CD4-positive, alpha-beta T cell treated with Interleukin-10 for 1 hour (primary cell): ENCODE measurements around the gene RNF113B.

ENCODE experiments used
- DNase-seq: peaks from one replicate; pipeline ENCODE4 v3.0.0-alpha.2; 2020

RNF113B gene

DNA sequence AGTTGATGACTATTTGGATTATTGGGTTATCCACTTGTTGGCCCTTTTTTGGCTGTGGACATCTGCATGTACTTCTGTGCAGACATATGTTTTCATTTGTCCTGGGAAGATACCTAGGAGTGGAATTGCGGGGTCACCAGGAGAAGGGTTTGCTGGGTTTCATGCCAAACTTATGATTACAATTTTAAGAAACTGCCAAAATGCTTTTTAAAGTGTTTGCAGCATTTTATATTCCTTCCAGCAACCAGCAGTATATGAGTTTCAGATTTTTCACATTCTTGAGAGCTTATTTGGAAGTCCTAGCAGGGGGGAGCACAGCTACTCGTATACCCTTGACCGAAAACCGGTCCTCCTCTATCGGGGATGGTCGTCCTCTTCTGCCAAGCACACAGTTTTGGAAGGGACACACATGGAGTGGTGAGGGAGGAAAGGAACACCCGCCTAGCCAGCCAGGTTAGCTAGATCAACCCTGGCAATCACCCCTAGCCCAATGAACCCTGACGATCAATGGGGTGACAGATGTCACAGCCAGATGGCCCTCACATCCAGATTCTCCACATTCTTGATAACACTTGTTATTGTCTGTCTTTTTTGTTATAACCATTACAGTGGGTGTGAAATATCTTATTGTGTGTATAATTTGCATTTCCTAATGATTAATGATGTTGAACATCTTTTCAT is 26.7 kb upstream of the RNF113B start:
- DNase-seq: no peak

DNA sequence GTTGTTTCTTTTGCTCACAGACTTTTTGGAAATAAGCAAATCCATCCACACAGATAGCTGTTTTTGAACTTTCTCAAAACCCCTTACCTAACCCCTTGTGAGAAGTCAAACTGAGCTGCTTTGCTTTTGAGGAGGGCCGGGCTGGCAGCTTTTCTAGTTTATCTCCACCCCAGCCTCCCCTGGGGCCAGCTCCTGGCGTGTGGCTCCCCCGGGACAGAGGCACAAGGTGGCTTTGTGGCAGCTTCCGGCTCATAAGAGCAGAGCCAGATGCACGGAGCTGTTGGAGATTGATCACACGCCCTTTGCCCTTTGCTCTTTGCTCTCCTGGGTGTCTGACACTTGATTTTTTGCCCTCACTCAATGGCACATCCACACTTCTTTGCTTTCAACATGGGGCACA is 24.9 kb upstream of the RNF113B start:
- DNase-seq: no peak

DNA sequence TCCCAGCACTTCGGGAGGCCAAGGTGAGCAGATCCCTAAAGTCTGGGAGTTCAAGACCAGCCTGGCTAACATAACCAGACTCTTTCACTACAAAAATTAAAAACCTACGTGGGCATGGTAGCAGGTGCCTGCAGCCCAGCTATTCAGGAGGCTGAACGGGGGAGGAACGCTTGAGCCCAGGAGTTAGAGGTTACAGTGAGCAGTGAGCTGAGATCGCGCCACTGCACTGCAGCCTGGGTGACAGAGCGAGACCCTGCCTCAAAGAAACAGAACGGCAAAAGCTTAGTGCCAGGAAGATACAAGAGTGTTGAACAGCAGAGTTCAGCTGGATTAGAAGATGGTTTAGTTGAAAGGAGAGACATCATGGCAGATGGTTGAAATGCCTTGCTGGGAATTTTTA is 24.1 kb upstream of the RNF113B start:
- DNase-seq: no peak

DNA sequence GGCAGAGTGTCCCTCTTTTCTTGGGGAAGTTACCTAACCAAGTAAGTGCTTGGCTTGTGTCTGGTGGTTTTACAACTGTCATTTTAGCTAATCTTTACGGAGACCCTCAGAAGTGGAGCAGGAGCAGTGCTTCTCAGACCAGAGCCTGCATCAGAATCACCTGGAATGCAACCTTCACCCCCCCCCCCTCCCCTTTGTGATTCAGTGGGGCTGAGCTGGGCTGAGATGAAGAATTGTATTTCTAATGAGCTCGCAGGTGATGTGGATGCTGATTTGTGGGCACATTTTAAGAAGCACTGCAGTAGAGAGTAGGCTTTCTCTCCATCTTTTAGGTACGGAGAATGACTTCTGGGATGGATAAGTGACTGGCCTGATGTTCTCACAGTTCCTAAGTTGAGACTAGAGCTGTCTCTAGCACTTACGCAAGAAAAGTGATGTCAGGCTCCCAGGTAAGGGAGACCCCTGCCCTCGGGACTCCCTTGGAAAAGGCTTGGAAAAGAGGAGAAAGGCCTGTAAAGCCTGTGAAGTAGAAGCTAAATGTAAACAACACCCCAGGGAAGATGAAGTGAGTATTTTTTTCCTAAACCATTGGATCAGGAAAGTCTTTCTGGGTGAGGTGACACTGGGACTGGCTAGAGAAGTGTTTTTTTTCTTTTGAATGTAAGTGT is 23.3 kb upstream of the RNF113B start:
- DNase-seq: no peak

DNA sequence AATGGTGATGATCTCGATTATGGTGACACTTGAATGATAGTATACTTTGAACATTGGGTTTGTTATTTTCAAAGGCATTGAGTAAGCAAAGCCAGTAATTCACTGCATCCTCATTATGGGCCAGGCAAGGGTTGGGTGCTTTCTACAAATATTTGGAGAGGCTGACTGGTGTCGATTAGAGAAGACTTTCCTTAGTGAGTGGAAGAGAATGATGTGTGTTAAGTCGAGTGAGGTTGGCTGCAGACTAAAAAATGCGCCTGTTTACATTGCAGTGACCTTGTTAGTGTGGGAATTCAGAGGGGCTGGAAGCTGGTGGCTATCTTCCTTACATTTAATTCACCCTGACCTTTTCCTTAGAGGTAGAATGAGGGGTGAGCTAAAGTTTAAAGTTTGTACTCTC is 22.4 kb upstream of the RNF113B start:
- DNase-seq: no peak

DNA sequence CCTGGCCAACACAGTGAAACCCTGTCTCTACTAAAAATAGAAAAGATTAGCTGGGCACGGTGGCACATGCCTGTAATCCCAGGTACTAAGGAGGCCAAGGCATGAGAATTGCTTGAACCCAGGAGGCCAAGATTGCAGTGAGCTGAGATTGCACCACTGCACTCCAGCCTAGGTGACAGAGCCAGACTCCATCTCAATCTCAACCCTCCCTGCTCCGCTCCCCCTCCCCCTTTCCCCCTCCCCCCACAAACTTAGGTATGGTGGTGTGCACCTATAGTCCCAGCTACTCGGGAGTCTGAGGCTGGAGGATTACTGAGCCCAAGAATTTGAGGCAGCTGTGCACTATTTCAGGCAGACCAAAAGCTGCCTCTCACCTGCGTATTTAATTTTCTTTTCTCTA is 21.6 kb upstream of the RNF113B start:
- DNase-seq: no peak

DNA sequence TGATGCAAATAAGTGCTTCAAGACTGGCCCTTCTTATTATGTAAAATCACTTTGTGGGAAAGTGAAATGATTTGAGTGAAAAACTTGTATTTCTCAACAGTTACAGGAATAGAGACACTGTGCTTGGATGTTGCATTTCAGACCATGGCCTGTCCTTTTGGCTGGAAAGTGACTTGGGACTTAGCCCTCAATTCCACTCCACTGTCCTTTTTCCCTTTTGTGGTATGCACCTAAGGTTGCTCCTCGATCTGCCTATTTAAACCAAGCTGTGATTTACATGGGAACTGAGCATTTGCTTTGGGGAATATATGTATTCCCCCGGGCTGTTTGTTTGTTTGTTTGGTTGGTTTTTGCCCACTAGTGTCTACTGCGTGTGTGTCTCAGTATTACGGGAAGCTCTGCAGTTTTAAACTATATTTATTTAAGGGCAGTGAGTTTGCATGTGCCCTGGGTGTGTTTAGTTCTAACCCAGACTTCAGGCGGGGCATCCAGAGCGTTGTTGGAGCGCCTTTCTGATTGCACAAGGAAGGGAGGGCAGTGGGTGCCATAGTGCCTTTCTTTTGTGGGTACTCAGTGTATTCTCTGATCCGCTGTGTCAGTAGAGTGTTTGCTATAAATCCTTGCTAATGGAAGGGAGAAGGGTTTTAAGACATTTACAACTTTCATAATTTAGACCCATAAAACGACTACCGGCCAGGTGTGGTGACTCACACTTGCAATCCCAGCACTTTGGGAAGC is 18.2 kb upstream of the RNF113B start:
- DNase-seq: no peak

DNA sequence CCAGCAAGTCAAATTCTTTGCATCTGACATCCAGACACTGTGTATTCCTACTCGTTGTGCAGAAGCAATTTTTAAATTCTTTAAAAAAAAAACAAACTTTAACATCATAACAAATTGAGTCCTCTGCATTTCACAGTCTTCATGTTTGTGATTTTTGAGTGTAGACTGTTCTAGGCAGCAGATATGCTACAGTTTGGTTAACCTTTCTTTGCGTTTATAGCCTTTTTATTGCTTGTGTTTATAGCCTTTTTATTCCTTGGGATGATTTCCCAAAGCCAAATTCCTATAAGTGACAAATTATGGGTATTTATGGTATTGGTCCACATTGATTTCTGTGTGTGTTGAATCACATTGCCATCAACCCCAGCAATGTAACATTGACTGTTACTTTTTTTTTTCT is 14.9 kb upstream of the RNF113B start:
- no peak for DNase-seq

DNA sequence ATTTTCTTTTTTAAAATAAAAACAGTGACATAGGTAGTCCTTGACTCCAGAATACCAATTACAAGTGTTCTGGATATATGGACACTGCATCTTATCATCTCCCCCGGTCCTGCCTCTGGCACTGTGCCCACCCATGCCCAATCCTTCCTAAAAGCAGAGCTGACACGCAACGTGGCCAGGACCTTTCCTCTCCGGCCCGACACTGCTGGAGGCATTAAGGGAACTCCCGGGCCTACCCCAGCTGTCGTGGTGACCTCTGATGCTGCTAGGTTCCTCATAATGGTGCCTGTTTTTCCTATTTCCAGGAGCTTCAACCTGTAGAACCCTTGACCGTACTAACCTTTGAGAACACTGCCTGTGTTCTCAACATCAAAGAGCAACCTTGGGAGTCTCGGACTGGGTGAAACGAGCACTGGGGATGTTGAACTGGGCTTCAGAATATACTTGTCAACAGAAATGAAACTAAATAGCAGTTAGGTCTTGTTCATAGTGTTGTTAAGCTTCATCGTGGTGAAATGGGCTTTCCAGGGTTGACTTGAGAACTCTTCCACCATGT is 13.9 kb upstream of the RNF113B start:
- DNase-seq: no peak

DNA sequence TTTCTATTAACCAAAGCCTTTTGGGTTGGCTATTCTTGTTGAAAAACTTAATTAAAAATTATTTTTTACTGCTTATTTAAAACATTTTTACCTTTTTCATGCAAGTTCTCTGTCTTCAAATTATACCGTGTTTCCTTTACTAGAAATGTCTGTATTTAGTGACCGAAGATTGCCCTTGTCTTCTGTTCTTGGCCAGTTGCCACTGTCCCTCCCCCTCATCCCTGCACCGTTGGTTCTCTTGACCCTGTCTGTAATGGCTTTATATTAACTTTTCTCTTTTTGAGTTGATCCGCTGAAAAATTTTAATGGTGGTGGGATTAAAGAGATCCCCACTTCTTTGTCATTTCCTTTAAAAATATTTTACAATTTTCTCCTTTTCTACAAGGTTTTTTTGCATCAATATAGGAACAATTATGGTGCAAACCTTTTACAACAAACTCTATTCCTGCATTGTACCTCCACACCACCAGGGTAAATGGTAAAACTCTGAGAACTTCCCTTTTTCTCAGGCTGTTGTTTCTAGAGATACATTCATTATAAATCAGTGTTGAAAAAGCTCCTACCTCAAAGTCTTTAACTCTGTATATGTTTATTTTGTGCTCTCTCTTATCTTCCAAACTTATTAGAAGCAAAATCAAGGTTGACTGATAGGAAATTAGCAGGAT is 12.9 kb upstream of the RNF113B start:
- no peak for DNase-seq

DNA sequence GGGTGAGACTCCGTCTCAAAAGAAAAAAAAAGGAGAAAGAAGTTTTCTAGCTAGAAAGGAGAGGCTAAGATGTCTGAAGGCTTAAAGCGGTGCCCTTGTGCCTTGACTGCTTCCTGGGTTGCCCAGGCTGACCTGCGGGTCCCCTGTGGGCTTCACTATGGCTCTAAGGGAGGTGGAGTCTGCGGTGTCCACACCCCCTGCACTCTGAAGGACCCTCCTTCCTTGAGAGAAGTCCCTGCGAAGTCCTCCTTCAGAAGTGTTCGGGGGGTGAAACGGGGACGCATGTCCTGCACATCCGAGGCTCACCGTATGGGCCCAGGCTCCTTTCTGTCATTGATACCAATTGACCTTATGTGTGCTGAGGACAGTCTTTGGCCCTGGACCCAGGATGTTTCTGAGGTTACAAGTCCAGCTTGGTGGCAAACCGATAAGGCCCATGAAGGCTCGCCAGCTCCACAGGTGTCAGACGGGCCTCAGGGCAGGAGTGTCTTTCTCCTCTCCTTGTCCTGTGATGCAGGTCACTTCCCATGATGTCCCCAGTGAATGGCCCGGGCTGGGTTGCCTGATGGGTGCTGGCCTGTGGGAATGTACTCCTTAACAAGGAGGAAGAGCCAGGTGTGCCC is 11.6 kb upstream of the RNF113B start:
- DNase-seq: no peak

DNA sequence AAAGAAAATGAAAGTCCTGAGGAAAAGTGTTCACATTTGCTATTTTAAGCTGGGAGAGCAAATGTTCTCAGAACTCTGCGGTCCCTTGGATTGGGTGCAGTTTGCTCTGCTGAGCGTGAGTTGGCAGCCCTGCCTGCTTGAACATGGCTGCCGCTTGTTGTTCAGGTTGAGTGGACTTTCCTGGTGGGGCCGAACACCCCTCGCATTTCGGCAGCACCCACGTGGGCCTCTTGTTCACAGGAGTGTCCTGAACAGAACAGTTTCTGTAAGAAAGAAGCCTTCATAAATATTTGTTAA is 10.8 kb upstream of the RNF113B start:
- DNase-seq: no peak

DNA sequence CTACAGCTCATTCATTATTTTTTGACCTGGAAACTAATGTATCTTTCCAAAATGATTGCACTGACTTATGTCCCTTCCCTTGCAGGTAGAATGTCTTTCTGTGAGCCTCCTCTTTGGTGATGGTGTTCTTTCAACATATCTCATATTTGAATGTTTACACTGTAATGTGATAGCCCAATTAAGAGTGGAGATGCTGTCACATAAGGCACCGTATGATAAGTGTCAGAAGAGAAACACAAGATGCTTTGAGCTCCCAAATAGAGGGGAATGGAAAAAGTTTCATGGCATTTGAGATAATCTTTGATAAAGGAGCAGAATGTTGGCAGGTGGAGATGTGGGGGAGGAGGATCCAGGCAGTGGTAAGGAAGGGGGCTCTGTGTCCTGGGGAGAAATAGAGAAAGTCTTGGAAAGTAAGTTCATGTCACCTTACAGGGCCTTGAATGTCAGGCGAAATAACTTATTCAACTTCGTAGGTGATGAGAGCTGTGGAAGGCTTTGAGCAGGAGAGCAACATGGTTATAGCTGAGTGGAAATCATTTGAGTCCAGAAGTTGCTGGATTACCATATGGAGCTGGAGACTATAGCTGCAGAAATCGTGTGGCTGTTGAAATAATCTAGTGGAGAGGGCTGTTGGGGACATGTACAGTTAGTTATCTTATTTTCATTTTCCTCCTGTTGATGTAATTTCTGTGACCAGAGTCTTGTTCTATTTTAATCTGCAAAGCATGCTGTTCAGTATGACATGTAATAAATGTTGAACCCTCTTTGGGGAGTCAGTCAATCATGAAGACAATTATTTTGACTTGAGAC is 10.3 kb upstream of the RNF113B start:
- DNase-seq: no peak

DNA sequence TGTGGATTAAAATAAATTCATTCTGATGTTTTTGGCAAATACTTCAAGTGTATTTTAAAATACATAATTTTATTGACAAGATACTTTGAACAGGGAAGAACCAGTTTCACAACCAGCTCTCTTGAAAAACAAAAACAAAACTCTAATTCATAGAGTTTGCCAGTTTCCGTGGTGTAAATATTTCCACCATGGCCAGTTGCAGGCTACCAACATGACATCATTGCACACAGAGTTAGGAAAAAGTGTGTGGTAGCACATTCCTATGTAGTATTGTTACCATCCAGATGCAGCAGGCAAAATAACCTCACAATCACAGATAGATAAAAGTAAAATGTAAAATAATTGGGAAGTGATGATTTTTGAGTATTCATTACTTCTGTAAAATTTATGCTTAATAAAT is 7.7 kb upstream of the RNF113B start:
- DNase-seq: no peak

DNA sequence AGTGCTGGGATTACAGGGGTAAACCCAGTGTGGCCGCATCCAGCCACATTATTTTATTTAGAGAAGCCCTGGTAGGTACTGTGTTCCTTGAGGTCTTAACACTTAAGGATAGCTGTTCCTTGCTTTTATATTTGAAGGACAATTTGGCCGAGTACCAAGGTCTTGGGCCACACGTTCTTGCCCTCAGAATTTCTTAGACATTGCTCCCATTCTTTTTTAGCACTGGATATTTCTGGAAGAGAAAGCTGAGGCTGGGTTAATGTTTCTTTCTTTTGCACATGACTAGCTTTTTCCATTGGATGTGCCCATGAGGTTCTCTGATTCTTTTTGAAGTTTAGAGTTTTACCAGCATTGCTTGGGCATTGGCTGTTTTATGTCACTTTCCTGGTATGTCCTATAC is 5.5 kb upstream of the RNF113B start:
- no peak for DNase-seq

DNA sequence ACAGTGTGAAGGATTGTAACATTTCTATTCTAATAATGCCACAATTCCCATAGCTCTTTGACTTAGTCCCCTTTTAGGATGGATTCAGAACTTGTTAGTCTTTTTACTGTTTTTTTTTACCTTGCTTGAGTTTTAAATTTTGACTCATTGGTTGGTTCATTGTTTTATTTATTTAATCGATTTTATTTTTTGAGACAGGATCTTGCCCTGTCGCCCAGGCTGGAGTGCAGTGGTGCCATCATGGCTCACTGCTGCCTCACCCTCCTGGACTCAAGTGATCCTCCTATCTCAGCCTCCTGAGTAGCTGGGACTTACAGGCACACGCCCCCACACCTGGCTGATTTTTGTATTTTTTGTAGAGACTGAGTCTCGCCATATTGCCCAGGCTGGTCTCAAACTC is 5.1 kb upstream of the RNF113B start:
- no peak for DNase-seq

DNA sequence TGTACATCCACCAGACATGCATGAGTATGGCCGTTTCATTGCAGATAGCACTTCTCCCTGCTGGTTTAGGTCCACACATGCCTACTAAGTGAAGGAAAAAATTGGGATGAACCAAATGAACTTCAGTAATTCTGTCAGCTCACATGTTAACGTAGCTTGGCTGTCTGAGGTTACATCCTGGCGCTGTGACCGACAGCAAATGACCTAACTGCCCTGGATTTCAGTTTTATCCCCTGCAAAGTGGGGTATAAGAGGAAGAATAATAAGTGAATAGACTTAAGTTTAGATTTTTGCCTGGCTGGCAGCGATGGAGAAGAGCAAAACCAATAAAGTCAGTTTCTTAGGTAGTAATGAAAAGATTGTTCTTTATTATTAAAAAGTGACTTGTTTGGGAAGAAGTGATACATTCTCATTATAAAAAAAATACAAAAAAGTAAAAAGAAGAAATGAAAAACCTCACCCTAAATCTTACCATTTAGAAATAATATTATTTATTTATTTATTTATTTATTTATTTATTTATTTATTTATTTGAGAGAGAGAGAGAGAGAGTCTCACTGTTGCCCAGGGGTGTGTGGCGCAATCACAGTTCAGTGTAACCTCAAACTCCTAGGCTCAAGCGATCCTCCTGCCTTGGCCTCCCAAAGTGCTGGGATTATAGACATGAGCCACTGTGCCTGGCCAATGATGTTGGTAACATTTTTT is 4.2 kb upstream of the RNF113B start:
- no peak for DNase-seq

DNA sequence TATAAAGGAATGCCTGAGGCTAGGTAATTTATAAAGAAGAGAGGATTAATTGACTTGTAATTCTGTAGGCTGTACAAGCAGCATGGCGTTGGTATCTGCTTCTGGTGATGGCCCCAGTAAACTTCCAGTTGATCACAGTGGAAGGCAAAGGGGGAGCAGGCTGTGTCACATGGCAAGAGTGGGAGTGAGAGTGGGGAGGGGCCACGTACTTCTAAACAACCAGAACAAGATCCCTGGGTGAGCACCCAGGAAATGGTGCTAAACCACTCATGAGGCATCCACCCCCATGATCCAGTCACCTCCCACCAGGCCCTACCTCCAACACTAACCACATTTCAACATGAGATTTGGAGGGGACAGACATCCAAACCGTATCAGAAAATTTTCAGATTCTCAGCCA is 3.0 kb upstream of the RNF113B start:
- no peak for DNase-seq

DNA sequence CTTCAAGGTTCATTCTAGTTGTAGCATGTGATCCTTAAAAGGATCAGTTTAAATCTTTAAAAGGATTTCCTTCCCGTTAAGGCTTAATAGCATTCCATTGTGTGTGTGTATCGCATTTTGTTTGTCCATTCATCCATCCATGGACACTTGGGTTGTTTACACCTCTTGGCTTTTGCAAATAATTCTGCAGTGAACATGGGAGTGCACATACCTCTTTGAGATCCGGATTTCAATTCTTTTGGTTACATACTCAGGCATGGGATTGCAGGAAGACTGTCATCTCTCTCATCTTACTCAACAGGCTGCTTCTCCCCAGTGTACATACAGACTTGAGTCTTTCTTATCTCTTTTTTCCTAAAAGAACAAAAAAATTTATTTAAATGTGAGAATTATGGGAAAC is 1.2 kb downstream of the RNF113B start:
- no peak for DNase-seq

DNA sequence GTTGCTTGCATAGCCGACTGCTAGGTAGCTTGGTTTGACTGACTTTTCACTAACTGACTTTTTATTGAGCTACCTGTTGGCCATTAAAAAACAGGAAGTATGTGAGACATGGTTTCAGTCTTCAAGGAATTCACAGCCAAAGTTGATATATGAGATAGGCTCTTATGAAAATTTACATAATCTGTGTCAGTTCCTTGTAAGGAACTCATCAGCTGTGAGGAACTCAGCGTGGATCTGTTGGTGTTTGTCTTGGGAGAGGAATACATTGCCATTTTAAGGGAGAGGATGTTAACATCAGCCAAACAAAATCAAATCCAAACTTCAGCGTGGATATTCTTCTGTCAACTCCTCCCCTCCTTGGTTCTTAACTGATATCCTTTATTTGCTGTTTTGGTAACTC is 2.0 kb downstream of the RNF113B start:
- DNase-seq: no peak

DNA sequence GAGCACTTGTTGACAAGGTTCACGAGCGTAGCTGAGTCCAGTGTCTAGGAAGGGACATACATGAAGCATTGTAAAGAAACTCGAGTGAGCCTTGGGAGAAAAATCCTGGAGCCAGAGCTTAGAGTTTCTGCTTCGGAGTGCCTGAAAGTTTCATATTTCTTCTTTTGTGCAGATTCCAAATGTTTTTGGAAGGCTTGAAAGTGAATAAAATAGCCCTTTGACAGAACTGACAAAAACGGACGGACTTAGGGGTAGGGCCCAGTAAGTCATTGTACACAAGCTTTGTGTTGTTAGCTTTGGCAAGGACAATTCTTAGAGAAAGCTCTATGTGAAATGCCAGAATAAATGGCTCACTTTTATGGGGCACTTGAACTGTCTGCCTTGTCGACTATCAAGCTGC is 2.8 kb downstream of the RNF113B start:
- DNase-seq: no peak
